ENCODE measurements around the gene RNF31. TPM values are rescaled to one million over a fixed set of nuclear protein-coding genes. Genes with fewer than 3 reads are reported as not detected.

Gene RNF31
- polyA plus RNA-seq, 1 of the 3 experiments (the other 2 are of a cell fraction): 19.2 TPM

DNA sequence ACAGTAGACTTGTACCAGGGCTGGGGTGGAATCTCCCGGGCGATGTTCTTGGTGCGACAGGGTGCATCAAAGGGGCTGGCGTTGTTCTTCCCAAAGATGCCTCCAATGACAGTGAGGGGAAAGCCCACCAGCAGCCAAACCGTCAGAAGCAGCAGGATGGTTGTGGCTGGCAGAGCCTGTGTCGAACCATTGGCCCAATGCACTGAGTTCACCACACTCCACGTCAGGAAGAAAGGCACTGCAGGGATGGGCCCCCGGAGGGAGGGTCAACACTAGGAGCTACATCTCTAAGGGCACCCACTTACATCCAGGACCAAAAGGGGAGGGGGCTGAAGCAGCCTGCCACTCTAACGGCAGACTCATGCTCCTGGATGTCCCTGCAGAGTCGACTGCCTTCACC, 43.1 kb downstream of the RNF31 start:
- Histone ChIP-seq H3K4me3 (ENCODE audit: low read depth in 2 of 2, low read length in 1 of 2) (no peak overlapping the region), H3K79me2 (ENCODE audit: insufficient read depth) (peaks cover 57% of the 10 kb centered on the region), H4K20me1 (ENCODE audit: insufficient read depth) (no peaks in the 10 kb centered on the region), H3K9me3 (no peaks in the 10 kb centered on the region), H3K27me3 (ENCODE audit: insufficient read depth) (no peaks in the 10 kb centered on the region), H3K9me2 (no peaks in the 10 kb centered on the region), H3K36me3 (replicated peaks in 1 of 2; ENCODE audit: control insufficient read depth in 1 of 2, insufficient read depth in 2 of 2, low read length in 1 of 2) (peaks cover 34 to 45% of the 10 kb centered on the region in 2 experiments), H2AFZ (ENCODE audit: low read depth) (no peak overlapping the region), H3K4me1 (ENCODE audit: control insufficient read depth in 1 of 2, insufficient read depth in 2 of 2, low read depth in 1 of 2, low read length in 1 of 2) (peaks cover 16 to 28% of the 10 kb centered on the region in 2 experiments), H3F3A (replicated peaks; ENCODE audit: insufficient read depth) (peaks cover 13% of the 10 kb centered on the region), H3K4me2 (no peak overlapping the region), H3K27ac (ENCODE audit: low read depth in 2 of 2, low read length in 1 of 2) (no peak overlapping the region), H3K9ac (no peak overlapping the region)
- WGBS (ENCODE audit: low lambda C conversion rate): 96% methylated on average over 6 of the region's 10 CpGs
- ChIA-PET POLR2A (no interaction called here), CTCF (no interaction called here)
- no peak for TF ChIP-seq GABPA (IDR thresholded peaks at IDR 0.05; ENCODE audit: low read depth)
- no peak for TF ChIP-seq JUND (IDR thresholded peaks at IDR 0.05)
- TF ChIP-seq, protein P1, sequence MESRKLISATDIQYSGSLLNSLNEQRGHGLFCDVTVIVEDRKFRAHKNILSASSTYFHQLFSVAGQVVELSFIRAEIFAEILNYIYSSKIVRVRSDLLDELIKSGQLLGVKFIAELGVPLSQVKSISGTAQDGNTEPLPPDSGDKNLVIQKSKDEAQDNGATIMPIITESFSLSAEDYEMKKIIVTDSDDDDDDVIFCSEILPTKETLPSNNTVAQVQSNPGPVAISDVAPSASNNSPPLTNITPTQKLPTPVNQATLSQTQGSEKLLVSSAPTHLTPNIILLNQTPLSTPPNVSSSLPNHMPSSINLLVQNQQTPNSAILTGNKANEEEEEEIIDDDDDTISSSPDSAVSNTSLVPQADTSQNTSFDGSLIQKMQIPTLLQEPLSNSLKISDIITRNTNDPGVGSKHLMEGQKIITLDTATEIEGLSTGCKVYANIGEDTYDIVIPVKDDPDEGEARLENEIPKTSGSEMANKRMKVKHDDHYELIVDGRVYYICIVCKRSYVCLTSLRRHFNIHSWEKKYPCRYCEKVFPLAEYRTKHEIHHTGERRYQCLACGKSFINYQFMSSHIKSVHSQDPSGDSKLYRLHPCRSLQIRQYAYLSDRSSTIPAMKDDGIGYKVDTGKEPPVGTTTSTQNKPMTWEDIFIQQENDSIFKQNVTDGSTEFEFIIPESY (IDR thresholded peaks at IDR 0.05; ENCODE audit: borderline replicate concordance, low read depth): no peak
- no peak for TF ChIP-seq EP300 (IDR thresholded peaks at IDR 0.05; ENCODE audit: borderline replicate concordance in 1 of 2, low read depth in 1 of 2, low read length in 1 of 2)
- TF ChIP-seq, protein P2, sequence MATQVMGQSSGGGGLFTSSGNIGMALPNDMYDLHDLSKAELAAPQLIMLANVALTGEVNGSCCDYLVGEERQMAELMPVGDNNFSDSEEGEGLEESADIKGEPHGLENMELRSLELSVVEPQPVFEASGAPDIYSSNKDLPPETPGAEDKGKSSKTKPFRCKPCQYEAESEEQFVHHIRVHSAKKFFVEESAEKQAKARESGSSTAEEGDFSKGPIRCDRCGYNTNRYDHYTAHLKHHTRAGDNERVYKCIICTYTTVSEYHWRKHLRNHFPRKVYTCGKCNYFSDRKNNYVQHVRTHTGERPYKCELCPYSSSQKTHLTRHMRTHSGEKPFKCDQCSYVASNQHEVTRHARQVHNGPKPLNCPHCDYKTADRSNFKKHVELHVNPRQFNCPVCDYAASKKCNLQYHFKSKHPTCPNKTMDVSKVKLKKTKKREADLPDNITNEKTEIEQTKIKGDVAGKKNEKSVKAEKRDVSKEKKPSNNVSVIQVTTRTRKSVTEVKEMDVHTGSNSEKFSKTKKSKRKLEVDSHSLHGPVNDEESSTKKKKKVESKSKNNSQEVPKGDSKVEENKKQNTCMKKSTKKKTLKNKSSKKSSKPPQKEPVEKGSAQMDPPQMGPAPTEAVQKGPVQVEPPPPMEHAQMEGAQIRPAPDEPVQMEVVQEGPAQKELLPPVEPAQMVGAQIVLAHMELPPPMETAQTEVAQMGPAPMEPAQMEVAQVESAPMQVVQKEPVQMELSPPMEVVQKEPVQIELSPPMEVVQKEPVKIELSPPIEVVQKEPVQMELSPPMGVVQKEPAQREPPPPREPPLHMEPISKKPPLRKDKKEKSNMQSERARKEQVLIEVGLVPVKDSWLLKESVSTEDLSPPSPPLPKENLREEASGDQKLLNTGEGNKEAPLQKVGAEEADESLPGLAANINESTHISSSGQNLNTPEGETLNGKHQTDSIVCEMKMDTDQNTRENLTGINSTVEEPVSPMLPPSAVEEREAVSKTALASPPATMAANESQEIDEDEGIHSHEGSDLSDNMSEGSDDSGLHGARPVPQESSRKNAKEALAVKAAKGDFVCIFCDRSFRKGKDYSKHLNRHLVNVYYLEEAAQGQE (IDR thresholded peaks at IDR 0.05; ENCODE audit: low read depth, low read length): no peak
- no peak for TF ChIP-seq FOXM1 (IDR thresholded peaks at IDR 0.05; ENCODE audit: low read depth)
- no peak for TF ChIP-seq ELF1 (IDR thresholded peaks at IDR 0.05)
- TF ChIP-seq TAF1 (IDR thresholded peaks at IDR 0.05; ENCODE audit: borderline replicate concordance, low read depth, low read length): no peak
- no peak for TF ChIP-seq RCOR1 (IDR thresholded peaks at IDR 0.05; ENCODE audit: low read length)
- no peak for TF ChIP-seq CHD2 (IDR thresholded peaks at IDR 0.05; ENCODE audit: low read length, partially characterized antibody)
- TF ChIP-seq MEF2A (IDR thresholded peaks at IDR 0.05; ENCODE audit: borderline replicate concordance, low read depth): no peak
- TF ChIP-seq GATA2 (CRISPR knock-in tag; IDR thresholded peaks at IDR 0.05): no peak
- no peak for TF ChIP-seq TEAD4 (IDR thresholded peaks at IDR 0.05; ENCODE audit: borderline replicate concordance, insufficient read depth)
- TF ChIP-seq FOSL2 (IDR thresholded peaks at IDR 0.05; ENCODE audit: borderline replicate concordance, low read depth): no peak
- TF ChIP-seq RAD21 (IDR thresholded peaks at IDR 0.05; ENCODE audit: low read length): no peak
- no peak for TF ChIP-seq FOXJ3 (CRISPR knock-in tag; IDR thresholded peaks at IDR 0.05)
- no peak for TF ChIP-seq EZH2phosphoT487 (IDR thresholded peaks at IDR 0.05; ENCODE audit: borderline replicate concordance, low read depth)
- TF ChIP-seq, protein P3, sequence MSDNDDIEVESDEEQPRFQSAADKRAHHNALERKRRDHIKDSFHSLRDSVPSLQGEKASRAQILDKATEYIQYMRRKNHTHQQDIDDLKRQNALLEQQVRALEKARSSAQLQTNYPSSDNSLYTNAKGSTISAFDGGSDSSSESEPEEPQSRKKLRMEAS (IDR thresholded peaks at IDR 0.05; ENCODE audit: low read depth): no peak
- no peak for TF ChIP-seq YY1 (IDR thresholded peaks at IDR 0.05; ENCODE audit: low read depth)
- DNase-seq: no peak

All from SK-N-SH (cell line).